Uterus (tissue), 2 donors: ENCODE data around the gene EIF3L.

ENCODE experiments used
- CTCF ChIP-seq, 4 experiments: fragments of 200-600 bp in 2 of 4; fragments of 450-650 bp in 2 of 4; sonication (generic) in 2 of 4; IDR thresholded peaks; one replicate each; pipeline ENCODE4 v1.5.1; 2016 to 2019; ENCODE audit warnings: antibody characterized with exemption in 4 of 4, mild to moderate bottlenecking in 2 of 4, moderate library complexity in 1 of 4
- POLR2A ChIP-seq, 2 donors: fragments of 450-650 bp; IDR thresholded peaks; one replicate each; pipeline ENCODE4 v1.6.1; 2016; ENCODE audit warnings: antibody characterized with exemption in 2 of 2, mild to moderate bottlenecking in 1 of 2, moderate library complexity in 1 of 2

- TF ChIP-seq POLR2A (IDR thresholded peaks at IDR 0.05) (no peak), CTCF (IDR thresholded peaks at IDR 0.05) (no peak)
These were observed 44.8 kb upstream of the EIF3L start for GRCh38 chr22:37804352-37804880.
